ENCODE measurements around the gene PDE8B.

The PDE8B gene

DNA sequence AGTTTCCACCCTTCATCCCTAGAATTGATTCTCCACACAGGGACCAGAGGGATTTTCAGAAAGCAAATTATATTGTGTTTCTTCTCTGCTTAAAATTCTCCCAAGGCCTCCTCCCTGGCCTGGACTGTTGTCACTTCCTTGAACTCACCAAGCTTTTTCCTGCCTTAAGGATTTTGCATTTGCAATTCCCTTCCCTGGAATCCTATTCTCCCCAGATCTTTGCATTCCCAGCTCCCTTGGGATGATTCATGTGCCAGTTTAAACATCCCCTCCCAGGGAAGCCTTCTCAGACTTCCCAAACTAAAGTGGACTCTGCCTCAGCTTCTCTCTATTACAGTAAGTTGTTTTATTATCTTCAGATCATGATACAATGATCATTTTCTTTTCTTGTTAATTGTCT lies 35.2 kb upstream of the PDE8B start:
- no peak overlapping the region for H3K4me3 Mint-ChIP-seq
- H3K36me3 Mint-ChIP-seq (ENCODE audit: low read depth) = no peaks in the 10 kb centered on the region
- TF ChIP-seq, protein P1, sequence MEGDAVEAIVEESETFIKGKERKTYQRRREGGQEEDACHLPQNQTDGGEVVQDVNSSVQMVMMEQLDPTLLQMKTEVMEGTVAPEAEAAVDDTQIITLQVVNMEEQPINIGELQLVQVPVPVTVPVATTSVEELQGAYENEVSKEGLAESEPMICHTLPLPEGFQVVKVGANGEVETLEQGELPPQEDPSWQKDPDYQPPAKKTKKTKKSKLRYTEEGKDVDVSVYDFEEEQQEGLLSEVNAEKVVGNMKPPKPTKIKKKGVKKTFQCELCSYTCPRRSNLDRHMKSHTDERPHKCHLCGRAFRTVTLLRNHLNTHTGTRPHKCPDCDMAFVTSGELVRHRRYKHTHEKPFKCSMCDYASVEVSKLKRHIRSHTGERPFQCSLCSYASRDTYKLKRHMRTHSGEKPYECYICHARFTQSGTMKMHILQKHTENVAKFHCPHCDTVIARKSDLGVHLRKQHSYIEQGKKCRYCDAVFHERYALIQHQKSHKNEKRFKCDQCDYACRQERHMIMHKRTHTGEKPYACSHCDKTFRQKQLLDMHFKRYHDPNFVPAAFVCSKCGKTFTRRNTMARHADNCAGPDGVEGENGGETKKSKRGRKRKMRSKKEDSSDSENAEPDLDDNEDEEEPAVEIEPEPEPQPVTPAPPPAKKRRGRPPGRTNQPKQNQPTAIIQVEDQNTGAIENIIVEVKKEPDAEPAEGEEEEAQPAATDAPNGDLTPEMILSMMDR (IDR thresholded peaks at IDR 0.05; ENCODE audit: unreplicated experiment in 3 of 3) = no peak
- H3K9me3 Mint-ChIP-seq = no peaks in the 10 kb centered on the region
- peaks cover 24% of the 10 kb centered on the region for H3K27me3 Mint-ChIP-seq (ENCODE audit: low read depth)
- H3K27ac Mint-ChIP-seq = no peak overlapping the region
- H3K4me1 Mint-ChIP-seq = peaks cover 2% of the 10 kb centered on the region

DNA sequence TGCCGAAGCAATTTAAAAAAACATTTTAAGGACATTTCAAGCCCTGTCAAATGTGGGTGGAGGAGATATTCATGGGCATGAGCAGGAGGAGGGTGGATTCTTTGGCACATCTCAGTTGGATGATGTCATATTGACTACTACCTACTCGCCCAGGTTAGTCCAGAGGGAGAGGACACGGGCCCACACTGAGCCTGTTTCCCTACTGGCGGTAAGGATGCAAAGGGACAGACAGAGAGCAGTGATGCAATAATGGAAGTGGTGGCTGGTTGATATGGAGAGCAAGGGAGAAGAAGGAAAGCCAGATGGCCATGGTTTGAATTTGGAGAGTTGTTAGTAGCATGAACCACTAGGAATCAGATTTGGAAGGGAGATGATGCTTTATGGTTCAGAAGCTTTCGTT lies 34.1 kb upstream of the PDE8B start:
- H3K4me3 Mint-ChIP-seq = no peak overlapping the region

DNA sequence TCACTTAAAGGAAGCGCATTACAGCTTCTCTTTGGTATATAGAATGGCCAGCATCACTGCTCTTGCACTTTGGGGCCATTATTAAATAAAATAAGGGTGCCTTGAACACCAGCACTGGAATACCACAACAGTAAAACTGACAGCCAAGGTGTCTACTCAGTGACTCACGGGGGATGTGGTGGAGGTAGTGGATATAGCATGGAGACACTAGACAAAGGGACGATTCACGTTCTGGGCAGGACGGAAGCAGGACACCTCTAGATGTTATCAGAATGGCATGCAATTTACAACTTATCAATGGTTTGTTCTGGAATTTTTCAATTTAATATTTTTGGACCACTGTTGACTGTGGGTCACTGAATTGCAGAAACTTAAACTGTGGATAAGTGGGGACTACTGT lies 32.9 kb upstream of the PDE8B start:
- H3K27ac Mint-ChIP-seq = no peak overlapping the region
- H3K4me1 Mint-ChIP-seq = peaks cover 13% of the 10 kb centered on the region
- peaks cover 46% of the 10 kb centered on the region for H3K27me3 Mint-ChIP-seq (ENCODE audit: low read depth)
- no peak overlapping the region for H3K4me3 Mint-ChIP-seq
- TF ChIP-seq, protein P1 (IDR thresholded peaks at IDR 0.05; ENCODE audit: unreplicated experiment in 3 of 3) = no peak
- no peaks in the 10 kb centered on the region for H3K36me3 Mint-ChIP-seq (ENCODE audit: low read depth)
- no peaks in the 10 kb centered on the region for H3K9me3 Mint-ChIP-seq

More for the DNA sequence above, 34.1 kb upstream of the PDE8B start:
- no peaks in the 10 kb centered on the region for H3K36me3 Mint-ChIP-seq (ENCODE audit: low read depth)
- peaks cover 3% of the 10 kb centered on the region for H3K4me1 Mint-ChIP-seq
- TF ChIP-seq, protein P1 (IDR thresholded peaks at IDR 0.05; ENCODE audit: unreplicated experiment in 3 of 3) = no peak
- no peak overlapping the region for H3K27ac Mint-ChIP-seq
- no peaks in the 10 kb centered on the region for H3K9me3 Mint-ChIP-seq
- peaks cover 35% of the 10 kb centered on the region for H3K27me3 Mint-ChIP-seq (ENCODE audit: low read depth)

DNA sequence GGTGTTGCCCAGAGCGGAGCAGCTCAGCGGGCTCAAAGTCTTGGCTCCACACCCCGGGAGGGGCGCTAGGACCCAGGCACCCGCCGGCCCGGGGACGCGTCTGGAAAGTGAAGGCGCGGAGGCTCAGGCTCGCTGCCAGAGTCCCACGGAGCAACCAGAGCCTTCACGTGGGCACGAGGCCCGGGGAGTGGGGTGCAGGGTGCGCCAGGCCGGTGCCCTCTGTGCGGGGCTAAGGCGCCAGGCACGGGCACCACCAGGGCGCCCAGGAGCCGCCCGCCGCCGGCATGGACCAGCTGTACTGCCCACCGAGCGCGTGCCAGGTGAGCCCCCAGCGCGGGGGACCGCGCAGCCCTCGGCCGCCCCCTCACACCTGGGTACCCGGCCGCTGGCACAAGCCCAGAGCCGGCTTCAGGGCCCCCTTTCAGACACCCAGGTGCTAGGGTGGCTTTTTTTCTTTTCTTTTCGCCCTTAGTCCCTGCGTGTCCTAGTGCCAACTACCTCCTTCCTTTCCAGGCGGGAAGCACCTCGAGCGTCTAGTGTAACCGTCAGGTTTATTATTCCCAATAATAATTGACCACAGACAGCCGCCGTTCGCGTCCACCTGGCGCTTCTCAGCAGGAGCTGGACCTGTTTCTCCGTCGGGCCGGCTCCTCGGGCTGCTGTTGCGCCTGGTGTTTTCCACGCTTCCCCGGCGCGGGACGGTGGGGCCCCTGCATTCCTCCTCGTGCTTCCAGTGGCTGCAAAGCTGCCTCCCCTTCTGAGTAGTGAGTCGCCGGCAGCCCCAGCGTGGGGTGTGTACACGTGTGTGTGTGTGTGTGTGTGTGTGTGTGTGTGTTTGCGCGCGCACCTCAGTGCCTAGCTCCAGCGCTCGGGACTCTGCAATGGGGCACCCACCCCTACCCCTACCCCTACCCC lies 30.1 kb upstream of the PDE8B start:
- Mint-ChIP-seq H3K9me3 (no peaks in the 10 kb centered on the region), H3K27me3 (ENCODE audit: low read depth) (peaks cover 50% of the 10 kb centered on the region), H3K27ac (no peak overlapping the region), H3K36me3 (ENCODE audit: low read depth) (no peaks in the 10 kb centered on the region), H3K4me1 (peaks cover 13% of the 10 kb centered on the region), H3K4me3 (peak overlapping the region; percentile 76 to 78 (median 78))
- TF ChIP-seq, protein P1 (IDR thresholded peaks at IDR 0.05; ENCODE audit: unreplicated experiment in 3 of 3) = no peak

DNA sequence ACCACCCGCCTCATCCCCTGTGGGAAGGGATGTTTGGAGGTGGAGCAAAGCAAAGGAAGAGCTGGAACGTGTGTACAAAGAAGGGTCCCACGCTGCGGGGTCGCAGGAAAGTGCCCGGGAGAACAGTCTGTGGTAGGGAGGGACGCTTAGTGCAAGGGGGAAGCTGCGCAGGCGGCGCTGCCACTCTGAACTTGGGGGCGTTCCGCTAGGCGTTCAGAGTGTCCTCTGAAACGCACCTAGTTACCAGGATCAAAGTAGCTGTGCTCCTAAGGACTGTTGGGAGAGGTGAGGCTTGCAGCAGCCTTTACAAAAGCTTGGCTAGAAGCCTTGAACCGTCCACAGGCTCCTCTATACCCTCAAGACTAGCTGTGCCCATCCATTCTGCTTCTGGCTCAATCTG lies 29.3 kb upstream of the PDE8B start:
- H3K4me1 Mint-ChIP-seq = peaks cover 13% of the 10 kb centered on the region
- H3K4me3 Mint-ChIP-seq = peak overlapping the region; percentile 55 to 71 (median 58)
- no peak overlapping the region for H3K27ac Mint-ChIP-seq
- TF ChIP-seq, protein P1 (IDR thresholded peaks at IDR 0.05; ENCODE audit: unreplicated experiment in 3 of 3) = no peak
- no peaks in the 10 kb centered on the region for H3K36me3 Mint-ChIP-seq (ENCODE audit: low read depth)
- H3K27me3 Mint-ChIP-seq (ENCODE audit: low read depth) = peaks cover 50% of the 10 kb centered on the region
- no peaks in the 10 kb centered on the region for H3K9me3 Mint-ChIP-seq

Data from nephron (organoid).